SK-N-SH (cell line): ENCODE measurements around the gene ERP29. TPM values are rescaled to one million over a fixed set of nuclear protein-coding genes. Genes with fewer than 3 reads are reported as not detected.
A peak's percentile ranks its signal among the peaks of the same experiment; 100 is the strongest.

Experiments used
- CTCF ChIA-PET: fragments of 300-600, 350-600 bp; formaldehyde crosslinking; extraction: SDS; loops from one replicate; lab custom pipeline; 2021; lab: Yijun Ruan, JAX
- POLR2A ChIA-PET: fragments of 350-600 bp; sonication (Branson Sonifier 250); formaldehyde crosslinking; extraction: SDS; loops from one replicate; lab custom pipeline; 2020; ENCODE audit warnings: antibody characterized with exemption, inconsistent platforms; lab: Yijun Ruan, JAX
- DNase-seq: peaks from one replicate; pipeline ENCODE4 v3.0.0; 2012
- H2AFZ ChIP-seq: fragments of 200-600 bp; sonication (generic); 2 replicates; pipeline ENCODE4 v1.8.1; 2016; ENCODE audit warnings: antibody characterized with exemption, mild to moderate bottlenecking, low read depth
- H3F3A ChIP-seq: fragments of 200-600 bp; sonication (generic); replicated peaks from 2 replicates; pipeline ENCODE3; 2016; ENCODE audit warnings: antibody characterized with exemption, mild to moderate bottlenecking; ENCODE audit not compliant: insufficient read depth
- H3K27ac ChIP-seq, 2 experiments: fragments of 200-500 bp in 1 of 2; fragments of 200-600 bp in 1 of 2; sonication (Bioruptor generic) in 1 of 2; sonication (generic), shearing (Covaris generic) in 1 of 2; 2 replicates each; pipeline versions ENCODE4 v1.5.1 to v1.6.1; 2014 to 2016; ENCODE audit warnings: low read depth in 2 of 2, inconsistent platforms in 1 of 2, low read length in 1 of 2, mild to moderate bottlenecking in 1 of 2, mixed read lengths in 1 of 2
- H3K27me3 ChIP-seq: fragments of 200-600 bp; sonication (generic), shearing (Covaris generic); 2 replicates; pipeline ENCODE4 v1.6.1; 2016; ENCODE audit warnings: mixed run types; ENCODE audit not compliant: insufficient read depth
- H3K36me3 ChIP-seq, 2 experiments: fragments of 200-500 bp in 1 of 2; fragments of 200-600 bp in 1 of 2; sonication (Bioruptor generic) in 1 of 2; sonication (generic) in 1 of 2; replicated peaks in 1 of 2; 2 replicates each; pipeline versions ENCODE3 to v1.5.1; 2014 to 2016; ENCODE audit warnings: low read length in 1 of 2, mild to moderate bottlenecking in 1 of 2; ENCODE audit not compliant: insufficient read depth in 2 of 2, control insufficient read depth in 1 of 2
- H3K4me1 ChIP-seq, 2 experiments: fragments of 200-500 bp in 1 of 2; fragments of 200-600 bp in 1 of 2; sonication (Bioruptor generic) in 1 of 2; sonication (generic), shearing (Covaris generic) in 1 of 2; 2 replicates each; pipeline versions ENCODE4 v1.5.1 to v1.6.1; 2014 to 2016; ENCODE audit warnings: low read depth in 1 of 2, low read length in 1 of 2, mixed run types in 1 of 2; ENCODE audit not compliant: insufficient read depth in 2 of 2, control insufficient read depth in 1 of 2
- H3K4me2 ChIP-seq: fragments of 200-600 bp; sonication (generic), shearing (Covaris generic); 2 replicates; pipeline ENCODE4 v1.6.1; 2017; ENCODE audit warnings: mixed run types
- H3K4me3 ChIP-seq, 2 experiments: fragments of 200-500 bp in 1 of 2; fragments of 200-600 bp in 1 of 2; sonication (Bioruptor generic) in 1 of 2; sonication (generic), shearing (Covaris generic) in 1 of 2; 2 replicates each; pipeline versions ENCODE4 v1.5.1 to v1.8.1; 2014 to 2016; ENCODE audit warnings: low read depth in 2 of 2, inconsistent platforms in 1 of 2, low read length in 1 of 2, mild to moderate bottlenecking in 1 of 2, mixed read lengths in 1 of 2, moderate library complexity in 1 of 2
- H3K79me2 ChIP-seq: fragments of 200-600 bp; sonication (generic); 2 replicates; pipeline ENCODE4 v1.8.1; 2017; ENCODE audit warnings: mild to moderate bottlenecking; ENCODE audit not compliant: insufficient read depth
- H3K9ac ChIP-seq: fragments of 200-600 bp; sonication (generic); 2 replicates; pipeline ENCODE4 v1.6.1; 2017; ENCODE audit warnings: mixed run types
- H3K9me2 ChIP-seq: fragments of 200-600 bp; sonication (generic); 2 replicates; pipeline ENCODE4 v1.6.1; 2017; ENCODE audit warnings: mixed run types
- H3K9me3 ChIP-seq: fragments of 200-600 bp; sonication (generic); 2 replicates; pipeline ENCODE4 v1.6.1; 2017; ENCODE audit warnings: mixed run types, mild to moderate bottlenecking, moderate library complexity
- H4K20me1 ChIP-seq: fragments of 200-600 bp; sonication (generic); 2 replicates; pipeline ENCODE4 v1.6.1; 2017; ENCODE audit warnings: mild to moderate bottlenecking, mixed run types; ENCODE audit not compliant: insufficient read depth
- CHD2 ChIP-seq: fragments of 150-350 bp; IDR thresholded peaks from 2 replicates; pipeline ENCODE4 v1.6.1; 2018; ENCODE audit warnings: low read length; ENCODE audit not compliant: partially characterized antibody
- CTCF ChIP-seq: fragments of 200-600 bp; sonication (generic); IDR thresholded peaks from 2 replicates; pipeline ENCODE4 v1.6.1; 2017; ENCODE audit warnings: antibody characterized with exemption, mild to moderate bottlenecking, moderate library complexity
- ELF1 ChIP-seq: IDR thresholded peaks from 2 replicates; pipeline ENCODE4 v1.4.0; 2012
- EP300 ChIP-seq, 2 experiments: IDR thresholded peaks; 2 replicates each; pipeline versions ENCODE4 v1.4.0 to v1.6.1; 2012; ENCODE audit warnings: borderline replicate concordance in 1 of 2, low read depth in 1 of 2, low read length in 1 of 2
- FOSL2 ChIP-seq: IDR thresholded peaks from 2 replicates; pipeline ENCODE4 v1.4.0; 2012; ENCODE audit warnings: low read depth, mild to moderate bottlenecking, moderate library complexity, borderline replicate concordance
- FOXM1 ChIP-seq: IDR thresholded peaks from 2 replicates; pipeline ENCODE4 v1.4.0; 2012; ENCODE audit warnings: low read depth, mild to moderate bottlenecking
- IRF3 ChIP-seq: fragments of 150-350 bp; IDR thresholded peaks from 2 replicates; pipeline ENCODE4 v1.6.1; 2016; ENCODE audit warnings: mild to moderate bottlenecking, low read depth, low read length
- MAX ChIP-seq: IDR thresholded peaks from 2 replicates; pipeline ENCODE4 v1.4.0; 2012; ENCODE audit warnings: low read depth
- NRF1 ChIP-seq: IDR thresholded peaks from 2 replicates; pipeline ENCODE4 v1.6.1; 2012; ENCODE audit warnings: low read depth, mild to moderate bottlenecking, low read length
- POLR2AphosphoS5 ChIP-seq: IDR thresholded peaks from 2 replicates; pipeline ENCODE4 v1.6.1; 2012; ENCODE audit warnings: low read depth, low read length
- REST ChIP-seq: IDR thresholded peaks from 2 replicates; pipeline ENCODE4 v1.6.1; 2012; ENCODE audit warnings: mild to moderate bottlenecking, low read depth, low read length, moderate library complexity
- RFX5 ChIP-seq: IDR thresholded peaks from 2 replicates; pipeline ENCODE4 v1.6.1; 2012; ENCODE audit warnings: mild to moderate bottlenecking, improper control_type of control experiment, low read length
- TAF1 ChIP-seq: IDR thresholded peaks from 2 replicates; pipeline ENCODE4 v1.6.1; 2012; ENCODE audit warnings: low read depth, mild to moderate bottlenecking, low read length, moderate library complexity, borderline replicate concordance
- TCF12 ChIP-seq: IDR thresholded peaks from 2 replicates; pipeline ENCODE4 v1.4.0; 2012
- TEAD4 ChIP-seq: IDR thresholded peaks from 2 replicates; pipeline ENCODE4 v1.4.0; 2012; ENCODE audit warnings: mild to moderate bottlenecking, borderline replicate concordance; ENCODE audit not compliant: insufficient read depth
- USF1 ChIP-seq: IDR thresholded peaks from 2 replicates; pipeline ENCODE4 v1.4.0; 2012; ENCODE audit warnings: low read depth, borderline replicate concordance
- USF2 ChIP-seq: fragments of 150-350 bp; IDR thresholded peaks from 2 replicates; pipeline ENCODE4 v1.6.1; 2017; ENCODE audit warnings: antibody characterized with exemption, low read length, low read depth, borderline replicate concordance
- ZBTB33 ChIP-seq: IDR thresholded peaks from 2 replicates; pipeline ENCODE4 v1.4.0; 2012; ENCODE audit warnings: low read depth, borderline replicate concordance
- WGBS: methylation state at CpG from one replicate; pipeline ENCODE4 v1.1.6; 2017; ENCODE audit warnings: low lambda C conversion rate; 5-methylcytosine and 5-hydroxymethylcytosine counted together
- polyA plus RNA-seq, 3 experiments: library from polyadenylated mRNA; depleted of rRNA; stranded (reverse); fragments of >200 nt; gene quantifications; 2 replicates each; pipeline ENCODE4 v1.2.3, GENCODE V29; 2012

The ERP29 gene
- polyA plus RNA-seq, 1 of the 3 experiments (the other 2 are of a cell fraction), result 177 TPM

GRCh38 chr12:112013601-112014402 lies 576 bp downstream of the ERP29 start:
- peak overlapping the region; percentile 85 for H2AFZ ChIP-seq
- peak overlapping the region; percentile 81 for H3K9ac ChIP-seq
- H3K27me3 ChIP-seq, result no peaks in the 10 kb centered on the region
- peaks cover 13 to 14% of the 10 kb centered on the region in 2 experiments; a peak in 2 of 4 replicates for H3K4me1 ChIP-seq
- H3F3A ChIP-seq, result peaks cover 28% of the 10 kb centered on the region
- peak overlapping the region; percentile 85 for H3K4me2 ChIP-seq
- H3K79me2 ChIP-seq, result peaks cover 72% of the 10 kb centered on the region
- peak; percentile 58 for DNase-seq
- no peaks in the 10 kb centered on the region for H3K9me2 ChIP-seq
- ChIA-PET CTCF (interaction anchor here (0.6 to 1.5 kb wide), 6 partner anchors 10 to 373 kb away, joined by 3 to 7 read pairs (median 3); no protein-coding TSS in a partner anchor), POLR2A (interaction anchor here (0.9 to 2.0 kb wide), 6 partner anchors 9 to 112 kb away, joined by 3 to 8 read pairs (median 4); partner anchors contain the start of gene TRAFD1)
- peak overlapping the region; percentile 87 to 94 for H3K4me3 ChIP-seq
- H3K9me3 ChIP-seq, result no peaks in the 10 kb centered on the region
- H3K27ac ChIP-seq, result peak overlapping the region; percentile 86 to 90
- peaks cover 6% of the 10 kb centered on the region; the same call in 1 of the 2 replicates for H4K20me1 ChIP-seq
- WGBS, result 3% methylated on average over 24 of the region's 54 CpGs
- H3K36me3 ChIP-seq, result peaks cover 19 to 21% of the 10 kb centered on the region in 2 experiments
- TF ChIP-seq REST, result no peak
- no peak for TF ChIP-seq TEAD4
- no peak for TF ChIP-seq USF2
- TF ChIP-seq IRF3, result no peak
- no peak for TF ChIP-seq FOXM1
- TF ChIP-seq TAF1, result no peak; the same call in 1 of the 2 replicates
- TF ChIP-seq NRF1, result no peak
- TF ChIP-seq EP300 (IDR thresholded peaks at IDR 0.05; ENCODE audit: borderline replicate concordance in 1 of 2, low read depth in 1 of 2, low read length in 1 of 2), result 0 out of 4 replicates have a peak, but pooled peaks of 1 of the 2 experiments have one; percentile 5
- TF ChIP-seq USF1, result no peak
- TF ChIP-seq FOSL2, result no peak
- TF ChIP-seq ELF1, result peak; percentile 39; the same call in 1 of the 2 replicates
- TF ChIP-seq MAX, result peak; percentile 62
- no peak for TF ChIP-seq ZBTB33
- TF ChIP-seq CHD2, result no peak
- peak; percentile 67 for TF ChIP-seq POLR2AphosphoS5
- no peak for TF ChIP-seq TCF12
- TF ChIP-seq CTCF, result no peak; the same call in 1 of the 2 replicates
- TF ChIP-seq RFX5, result 0 out of 2 replicates have a peak, but pooled peaks have one; percentile 20
